ENCODE data around the gene LDAH.

LDAH gene

DNA sequence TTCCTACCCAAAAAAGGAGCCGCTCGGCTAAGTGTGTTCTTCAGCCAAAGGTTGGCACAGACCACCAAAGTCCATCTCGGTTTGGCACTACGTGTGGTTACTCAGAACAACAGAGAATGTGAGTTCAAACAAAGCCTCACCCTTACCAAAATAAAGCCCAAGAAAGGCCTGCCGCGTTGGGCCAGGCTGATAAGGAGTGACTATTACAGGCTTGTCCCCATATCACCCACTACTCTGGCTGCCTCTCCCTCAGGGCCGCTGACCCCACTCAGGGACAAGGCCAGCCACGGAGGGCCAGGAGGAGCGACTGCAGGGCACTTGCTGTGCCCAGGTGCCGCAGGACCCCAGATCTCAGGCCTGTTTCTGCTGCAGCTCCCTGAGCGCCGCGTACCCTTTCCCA, 185.8 kb downstream of the LDAH start:
- DNase-seq (ENCODE audit: low read depth in 2 of 2): no peak

- peak; percentile 67 to 69 for DNase-seq (ENCODE audit: low read depth in 2 of 2)
Measured at GRCh38 chr2:20635675-20636584, 187.0 kb downstream of the LDAH start.

DNA sequence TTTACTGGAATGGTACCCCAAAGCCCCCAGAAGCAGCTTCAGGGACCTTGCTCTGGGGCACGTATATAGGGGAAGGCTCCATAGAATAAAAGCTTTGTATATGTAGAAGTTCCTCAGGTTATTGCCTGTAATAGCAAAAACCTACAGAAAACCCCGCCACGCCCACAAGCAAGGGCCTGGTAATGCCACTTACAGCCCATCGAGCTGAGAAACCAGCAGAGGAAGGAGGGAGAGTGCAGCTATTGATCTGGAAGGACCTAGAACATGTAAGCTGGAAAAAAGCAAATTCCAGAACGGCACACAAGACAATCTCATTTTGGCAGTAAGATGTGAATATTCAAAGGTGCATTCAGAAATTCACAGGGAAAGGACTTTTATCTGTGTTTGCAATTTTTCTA, 187.8 kb downstream of the LDAH start:
- DNase-seq (ENCODE audit: low read depth in 2 of 2): no peak

GRCh38 chr2:20634507-20635112, 188.3 kb downstream of the LDAH start:
- peak; percentile 39 to 42 for DNase-seq (ENCODE audit: low read depth in 2 of 2)

Measured in fibroblast of skin of left biceps (primary cell).